ENCODE measurements around the gene NUDT15.
"Not testable (repeated sequence)": the region's sequence is repeated elsewhere in the genome, so short reads cannot be mapped to it uniquely, and the experiment has no call there.

Gene NUDT15

GRCh38 chr13:48043789-48044503 lies 6.4 kb downstream of the NUDT15 start:
- DNase-seq = no peak

DNA sequence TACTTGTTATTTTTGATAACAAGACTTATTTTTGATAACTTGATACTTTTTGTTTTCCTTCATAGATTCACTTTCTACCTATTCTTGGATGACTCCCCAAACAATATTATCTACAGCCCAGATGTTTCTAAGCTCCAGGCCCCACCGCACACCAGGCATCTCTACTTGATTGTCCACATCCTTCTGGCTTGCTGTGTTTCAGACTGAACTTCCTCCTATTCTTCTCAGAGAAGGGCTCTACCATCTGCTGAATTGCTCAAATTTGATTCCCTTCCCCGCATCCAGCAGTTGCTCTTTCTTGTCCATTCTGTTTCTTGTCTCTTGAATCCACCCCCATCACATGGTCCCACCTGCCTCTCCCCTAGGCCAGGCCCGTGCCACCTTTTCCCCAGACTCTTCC lies 13.0 kb downstream of the NUDT15 start:
- no peak for DNase-seq

DNA sequence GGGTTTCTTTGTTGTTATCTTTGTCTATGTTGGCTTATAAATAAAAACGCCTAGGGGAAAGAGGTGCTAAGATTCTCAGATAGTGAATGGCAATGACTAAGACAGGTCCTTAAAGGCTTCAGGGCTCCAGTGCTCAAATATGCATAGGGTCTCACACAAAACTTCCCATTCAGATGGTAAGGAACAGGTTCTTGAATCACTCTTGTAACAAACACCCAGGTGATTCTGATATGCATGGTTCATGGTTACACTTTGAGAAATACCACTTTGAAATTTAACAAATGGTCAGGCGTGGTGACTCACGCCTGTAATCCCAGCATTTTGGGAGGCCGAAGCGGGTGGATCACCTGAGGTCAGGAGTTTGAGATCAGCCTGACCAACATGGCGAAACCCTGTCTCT lies 17.1 kb downstream of the NUDT15 start:
- no peak for DNase-seq

GRCh38 chr13:48055712-48056111 lies 18.2 kb downstream of the NUDT15 start:
- no peak for DNase-seq

DNA sequence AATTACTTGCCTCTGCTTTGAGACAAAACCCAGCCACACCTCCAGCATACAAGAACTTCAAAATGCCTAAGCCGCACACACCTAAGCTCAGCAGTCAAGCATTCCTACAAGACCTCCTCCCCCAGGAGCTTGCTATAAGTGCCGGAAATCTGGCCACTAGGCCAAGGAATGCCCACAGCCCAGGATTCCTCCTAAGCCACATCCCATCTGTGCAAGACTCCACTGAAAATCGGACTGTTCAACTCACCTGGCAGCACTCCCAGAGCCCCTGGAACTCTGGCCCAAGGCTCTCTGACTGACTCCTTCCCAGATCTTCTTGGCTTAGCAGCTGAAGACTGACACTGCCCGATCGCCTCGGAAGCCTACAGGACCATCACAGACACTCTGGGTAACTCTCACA lies 21.0 kb downstream of the NUDT15 start:
- DNase-seq = not testable (repeated sequence)

DNA sequence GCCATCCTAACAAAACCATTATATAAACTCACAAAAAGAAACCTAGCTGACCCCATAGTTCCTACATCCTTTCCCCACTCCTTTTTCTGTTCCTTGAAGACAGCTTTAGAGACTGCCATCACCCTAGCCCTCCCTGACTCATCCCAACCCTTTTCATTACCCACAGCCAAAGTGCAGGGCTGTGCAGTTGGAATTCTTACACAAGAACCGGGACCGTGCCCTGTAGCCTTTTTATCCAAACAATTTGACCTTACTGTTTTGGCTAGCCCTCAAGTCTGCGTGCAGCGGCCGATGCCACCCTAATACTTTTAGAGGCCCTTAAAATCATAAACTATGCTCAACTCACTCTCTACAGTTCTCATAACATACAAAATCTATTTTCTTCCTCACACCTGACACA lies 22.4 kb downstream of the NUDT15 start:
- DNase-seq = not testable (repeated sequence)

DNA sequence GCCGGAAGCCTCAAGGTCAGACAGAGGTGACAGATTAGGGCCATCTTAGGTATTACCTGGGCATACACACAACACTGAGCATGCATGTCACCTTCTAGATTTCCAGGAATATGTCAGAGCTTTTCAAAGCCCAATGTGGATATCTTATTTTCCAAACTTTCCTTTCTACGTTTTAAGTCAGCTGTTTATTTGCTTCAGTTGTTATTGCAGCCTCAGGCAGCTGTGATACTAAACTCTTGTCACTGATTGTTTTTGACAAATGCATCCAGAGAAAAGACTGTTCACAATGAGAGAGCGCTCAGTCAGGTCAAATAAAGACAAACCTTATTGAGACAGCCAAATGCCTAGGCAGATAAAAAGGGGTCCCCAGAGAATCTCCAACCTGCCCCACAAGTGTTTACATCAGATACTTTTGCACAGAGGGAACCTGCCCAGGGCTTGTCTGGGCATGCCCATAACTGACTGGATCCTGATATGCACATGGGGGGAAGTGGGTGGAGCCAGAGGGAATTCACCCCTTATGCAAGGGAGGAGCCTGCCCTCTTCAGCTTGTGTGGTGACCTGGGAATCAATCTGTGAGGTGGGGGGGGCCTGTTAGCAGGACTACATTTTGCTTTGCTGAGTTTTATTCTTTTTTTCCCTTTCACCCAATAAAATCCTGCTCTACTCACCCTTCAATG lies 28.9 kb downstream of the NUDT15 start:
- no peak for DNase-seq

DNA sequence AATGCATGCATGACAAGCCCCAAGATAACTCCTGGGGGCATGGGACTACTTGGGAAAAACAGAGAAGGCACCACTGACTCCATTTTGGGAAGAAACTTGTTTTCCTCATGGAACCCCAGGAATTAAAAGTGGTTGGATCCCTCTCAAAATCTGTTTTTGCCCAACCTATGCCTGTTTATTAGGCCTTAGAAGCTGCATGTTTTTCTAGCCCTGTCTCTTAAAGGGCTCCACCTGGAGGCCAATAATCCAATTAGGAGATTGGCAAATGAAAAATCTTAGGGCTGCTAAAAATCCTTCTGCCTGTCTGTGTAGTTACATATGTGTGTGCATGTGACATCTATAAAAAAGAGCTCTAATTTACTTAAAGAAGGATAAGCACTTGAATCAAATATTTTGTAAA lies 30.5 kb downstream of the NUDT15 start:
- DNase-seq = no peak

DNA sequence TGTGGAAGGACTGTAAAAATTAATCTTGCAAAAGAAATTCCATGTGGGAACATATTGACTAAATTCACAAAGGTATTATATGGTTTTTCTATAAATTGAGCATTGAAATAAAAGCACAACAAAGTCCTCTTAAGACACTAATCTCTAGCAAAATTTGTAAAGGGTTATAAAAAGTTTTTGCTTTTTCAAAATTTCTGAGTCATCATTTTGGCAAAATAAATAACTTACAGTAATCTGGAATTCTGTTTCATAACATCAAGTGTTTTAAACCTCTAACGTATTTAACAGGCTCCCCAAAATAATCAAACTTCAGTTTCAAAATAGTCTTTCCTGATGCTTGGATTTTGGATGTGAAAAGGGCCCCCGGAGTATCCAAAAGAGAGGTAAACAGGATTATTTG lies 31.4 kb downstream of the NUDT15 start:
- no peak for DNase-seq

DNA sequence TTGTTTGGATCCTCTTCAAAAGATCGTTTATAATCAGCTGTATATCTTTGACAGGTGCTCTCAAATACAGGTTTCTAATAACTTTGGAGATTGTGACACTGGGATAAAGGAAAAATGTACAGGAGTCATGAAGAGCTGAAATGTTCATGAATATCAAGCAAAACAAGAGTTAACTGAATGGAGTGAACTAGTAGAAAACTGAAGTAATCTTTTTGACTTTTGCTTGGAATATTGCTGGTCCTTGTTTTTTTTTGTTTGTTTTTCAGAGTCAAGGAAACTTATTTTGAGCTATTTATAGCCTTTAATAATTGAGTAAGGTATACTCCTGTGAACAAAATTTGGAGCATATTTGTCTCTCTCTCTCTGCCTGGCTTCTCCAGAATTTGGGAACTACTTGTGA lies 32.0 kb downstream of the NUDT15 start:
- no peak for DNase-seq

DNA sequence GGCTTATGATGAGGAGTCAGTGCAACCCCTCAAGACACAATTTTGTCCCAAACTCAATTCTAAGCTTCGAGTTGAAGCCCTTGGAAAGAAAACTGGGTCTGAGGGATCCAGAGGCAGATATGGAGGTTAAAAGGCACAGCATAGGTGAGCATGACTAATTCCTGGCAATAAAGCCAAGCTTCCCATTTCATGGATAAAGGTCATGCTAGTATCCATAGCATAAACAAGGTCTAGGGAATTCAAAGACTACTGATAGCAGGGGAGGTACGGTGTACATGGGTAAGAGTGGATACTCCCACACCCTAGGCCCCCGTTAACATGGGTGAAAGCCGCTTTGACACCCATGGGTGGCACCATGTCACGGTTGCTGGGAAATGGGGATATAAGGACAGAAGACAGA lies 33.4 kb downstream of the NUDT15 start:
- no peak for DNase-seq

GRCh38 chr13:48072304-48072703 lies 34.8 kb downstream of the NUDT15 start:
- no peak for DNase-seq

DNA sequence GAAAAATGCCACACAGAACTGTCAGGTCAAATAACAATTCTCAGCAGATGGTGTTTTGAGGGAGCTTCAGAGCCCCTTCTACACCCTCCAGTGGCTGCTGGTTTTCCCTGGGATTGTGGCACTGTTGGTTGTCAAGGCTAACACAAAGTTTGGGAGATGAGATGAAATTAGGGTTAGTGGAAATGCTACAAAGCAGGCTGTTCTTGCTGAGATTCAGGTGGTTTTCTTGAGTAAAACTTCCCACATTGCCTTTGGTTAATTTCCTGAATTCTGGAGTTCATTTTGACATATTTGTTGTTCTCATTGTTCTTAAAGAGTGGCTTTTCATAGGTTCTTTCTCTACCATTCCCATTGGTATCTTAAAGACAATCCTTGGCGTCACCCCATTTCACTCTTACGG lies 35.3 kb downstream of the NUDT15 start:
- no peak for DNase-seq

GRCh38 chr13:48074006-48074405 lies 36.5 kb downstream of the NUDT15 start:
- no peak for DNase-seq

GRCh38 chr13:48078251-48078656 lies 40.7 kb downstream of the NUDT15 start:
- DNase-seq = no peak

- DNase-seq = no peak
Observed at GRCh38 chr13:48081739-48082138, 44.2 kb downstream of the NUDT15 start.

DNA sequence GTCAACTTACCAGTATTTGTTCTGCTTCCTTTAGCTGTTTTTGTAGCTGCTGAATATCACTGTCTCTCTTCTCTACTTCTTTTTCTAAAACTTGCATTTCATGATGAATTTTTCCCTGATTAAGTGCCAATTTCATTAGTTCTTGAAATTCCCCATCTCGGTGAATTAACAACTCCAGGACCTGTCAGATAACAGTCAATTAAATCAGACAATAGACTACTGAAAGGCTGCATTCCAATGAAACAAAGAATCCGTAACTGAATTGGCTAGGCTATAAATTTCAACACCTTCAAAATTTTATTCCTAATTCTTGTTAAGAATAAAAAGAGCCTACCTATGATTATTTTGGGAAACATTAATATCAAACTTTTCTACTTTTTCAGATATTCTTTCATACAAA lies 48.7 kb downstream of the NUDT15 start:
- no peak for DNase-seq

DNA sequence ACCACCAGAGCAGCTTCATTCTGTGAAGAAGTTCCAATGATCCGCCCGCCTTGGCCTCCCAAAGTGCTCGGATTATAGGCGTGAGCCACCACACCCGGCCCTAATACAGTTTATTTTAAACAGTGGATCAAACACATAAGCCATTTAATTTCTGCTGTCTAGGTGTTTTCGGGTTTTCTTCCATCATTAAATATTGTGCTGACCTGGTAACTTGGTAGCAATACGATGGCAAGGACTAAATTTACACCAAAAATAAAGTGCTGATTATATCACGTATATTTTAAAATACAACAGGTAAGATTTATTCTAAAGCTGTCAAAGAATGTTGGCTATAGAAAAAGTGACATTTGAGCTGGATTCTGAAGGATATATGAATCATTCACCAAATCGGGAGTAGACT lies 56.1 kb downstream of the NUDT15 start:
- DNase-seq = no peak

DNA sequence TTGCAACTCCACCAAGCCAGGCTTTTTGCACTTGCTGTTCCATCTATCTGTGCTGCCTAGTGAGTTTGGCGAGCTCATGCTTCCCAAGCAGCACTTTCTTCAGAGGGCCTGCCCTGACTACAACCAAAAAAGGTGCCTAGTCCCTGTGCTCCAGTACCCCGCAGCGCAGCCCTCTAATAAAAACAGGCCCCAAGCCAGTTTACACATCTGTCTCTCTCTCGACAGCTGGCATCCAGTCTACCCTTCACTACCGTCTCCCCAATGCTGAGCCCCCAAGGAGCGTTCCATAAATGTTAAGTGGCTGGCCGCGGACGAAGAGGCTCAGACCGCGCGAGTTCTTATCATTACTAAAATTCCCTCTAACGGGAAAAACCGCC lies 56.9 kb downstream of the NUDT15 start:
- DNase-seq = no peak

DNA sequence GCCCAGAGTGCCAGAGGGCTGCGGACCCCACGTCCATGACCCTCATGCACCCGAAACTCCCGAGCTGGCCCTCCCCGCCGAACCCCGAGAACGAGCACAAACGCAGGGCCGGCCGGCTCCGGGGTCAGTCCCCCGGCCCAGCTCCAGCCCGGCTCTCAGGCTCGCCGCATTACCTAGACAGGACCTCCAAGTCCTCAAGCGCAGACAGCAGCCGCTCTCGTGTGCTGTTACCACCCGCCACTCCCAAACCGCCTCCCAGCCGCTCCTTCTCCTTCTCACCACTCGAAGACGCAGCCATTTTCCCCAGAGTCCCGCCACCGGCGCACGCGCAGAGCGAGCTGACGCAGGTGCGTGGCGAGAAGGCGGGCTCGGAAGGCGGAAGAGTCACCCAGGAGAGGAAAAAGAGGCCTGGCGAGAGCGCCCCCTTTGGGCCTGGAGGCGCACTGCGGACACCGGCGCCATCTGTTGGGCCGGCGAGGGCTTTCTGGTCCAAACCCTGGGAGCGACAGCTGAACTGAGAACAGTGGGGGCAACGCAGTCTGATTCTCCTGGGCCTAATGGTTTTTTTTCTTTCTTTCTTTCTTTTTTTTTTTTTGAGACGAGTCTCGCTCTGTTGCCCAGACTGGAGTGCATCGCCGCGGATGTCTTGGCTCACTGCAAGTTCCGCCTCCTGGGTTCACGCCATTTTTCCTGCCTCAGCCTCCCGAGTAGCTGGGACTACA lies 57.4 kb downstream of the NUDT15 start, which contains the start of gene MED4:
Gene MED4, minus strand, starts transcription at position 324 of the 722 bp plus-strand sequence. Its CDS starts 26 bp downstream, at position 298.
- peak; percentile 97 for DNase-seq

- no peak for DNase-seq
Observed at GRCh38 chr13:48096670-48097069, 59.1 kb downstream of the NUDT15 start.
